Peyer's patch (tissue), 4 donors: Measurements from ENCODE around the gene SSH2.

Experiments used
- CTCF ChIP-seq, 6 experiments: fragments of 450-650 bp in 4 of 6; fragments of 200-600 bp in 2 of 6; sonication (generic) in 1 of 6; IDR thresholded peaks; one replicate each; pipeline ENCODE4 v1.5.1; 2017 to 2019; ENCODE audit warnings: antibody characterized with exemption in 6 of 6, mild to moderate bottlenecking in 3 of 6, moderate library complexity in 1 of 6
- POLR2A ChIP-seq, 2 donors: fragments of 450-650 bp; IDR thresholded peaks; one replicate each; pipeline ENCODE4 v1.5.1; 2017; ENCODE audit warnings: antibody characterized with exemption in 2 of 2, mild to moderate bottlenecking in 2 of 2, moderate library complexity in 2 of 2

GRCh38 chr17:29857823-29858222 is 72.2 kb downstream of the SSH2 start:
- TF ChIP-seq POLR2A (IDR thresholded peaks at IDR 0.05) (no peak), CTCF (IDR thresholded peaks at IDR 0.05) (no peak)
